HepG2 (cell line): ENCODE data around the gene ACOX3. TPM values are rescaled to one million over a fixed set of nuclear protein-coding genes. Genes with fewer than 3 reads are reported as not detected.

Experiments
- BCL3 ChIP-seq: sonication (generic); formaldehyde crosslinking; IDR thresholded peaks from 2 replicates; pipeline ENCODE4 v1.5.1; 2020; ENCODE audit warnings: mild to moderate bottlenecking, missing genetic modification reagents, moderate library complexity
- HDAC1 ChIP-seq: sonication (generic); formaldehyde crosslinking; IDR thresholded peaks from 2 replicates; pipeline ENCODE4 v1.5.1; 2020; ENCODE audit warnings: mild to moderate bottlenecking, missing genetic modification reagents
- KAT7 ChIP-seq: IDR thresholded peaks from 2 replicates; pipeline ENCODE4 v1.6.1; 2018; ENCODE audit warnings: borderline replicate concordance, missing compliant biosample characterization
- NFAT5 ChIP-seq: sonication (generic); formaldehyde crosslinking; IDR thresholded peaks from 2 replicates; pipeline ENCODE4 v1.4.0; 2020; ENCODE audit warnings: missing genetic modification reagents
- NR1H2 ChIP-seq: sonication (generic); formaldehyde crosslinking; IDR thresholded peaks from 2 replicates; pipeline ENCODE4 v1.8.1; 2022; ENCODE audit warnings: low read depth, missing genetic modification reagents, borderline replicate concordance
- POGZ ChIP-seq: sonication (generic); formaldehyde crosslinking; IDR thresholded peaks from 2 replicates; pipeline ENCODE4 v1.4.0; 2020; ENCODE audit warnings: mild to moderate bottlenecking, missing genetic modification reagents
- REXO4 ChIP-seq: sonication (generic); formaldehyde crosslinking; IDR thresholded peaks from 2 replicates; pipeline ENCODE4 v1.8.0; 2022; ENCODE audit warnings: missing genetic modification reagents, mild to moderate bottlenecking, borderline replicate concordance
- SP2 ChIP-seq: sonication (generic); formaldehyde crosslinking; IDR thresholded peaks from 2 replicates; pipeline ENCODE4 v1.5.1; 2020; ENCODE audit warnings: mild to moderate bottlenecking, missing genetic modification reagents
- TGIF2 ChIP-seq: IDR thresholded peaks from 2 replicates; pipeline ENCODE4 v1.6.1; 2016; ENCODE audit warnings: control low read depth, missing compliant biosample characterization
- ZBTB46 ChIP-seq: sonication (generic); formaldehyde crosslinking; IDR thresholded peaks from 2 replicates; pipeline ENCODE4 v1.4.0; 2020; ENCODE audit warnings: mild to moderate bottlenecking, missing genetic modification reagents, borderline replicate concordance
- ZNF33A ChIP-seq: sonication (generic); formaldehyde crosslinking; IDR thresholded peaks from 2 replicates; pipeline ENCODE4 v1.5.1; 2020; ENCODE audit warnings: missing genetic modification reagents, mild to moderate bottlenecking, moderate library complexity, borderline replicate concordance
- ZNF652 ChIP-seq: IDR thresholded peaks from 2 replicates; pipeline ENCODE4 v1.6.1; 2016; ENCODE audit warnings: low read depth, borderline replicate concordance
- ZNF792 ChIP-seq: IDR thresholded peaks from 2 replicates; pipeline ENCODE4 v1.6.1; 2016
- polyA plus RNA-seq, 8 experiments: library from polyadenylated mRNA; depleted of rRNA in 3 of 8; stranded (reverse) in 7 of 8; unstranded in 1 of 8; fragments of >200 nt; fragmentation: Illumina TruSeq in 4 of 8; extraction: Trizol in 4 of 8; gene quantifications; 2 replicates each; pipeline versions ENCODE4 v1.2.1 to v1.2.3, GENCODE V29; 2011 to 2016; ENCODE audit warnings: low read depth in 4 of 8, missing spikeins in 1 of 8, mixed read lengths in 1 of 8; ENCODE audit not compliant: insufficient read depth in 1 of 8
- total RNA-seq, 5 experiments: library from RNA; depleted of rRNA; stranded (reverse); fragments of >200 nt; fragmentation: Illumina TruSeq; extraction: Trizol; gene quantifications; 2 replicates each; pipeline ENCODE4 v1.2.3, GENCODE V29; 2016; ENCODE audit warnings: low read depth in 1 of 5

Gene ACOX3
- total and polyA plus RNA-seq, 2 of the 13 experiments (the other 11 are each of a cell fraction or from before 2014, with no cell fraction given), result 4.2 to 17.8 TPM

- TF ChIP-seq ZBTB46 (CRISPR knock-in tag), result no peak
- no peak for TF ChIP-seq NR1H2
- TF ChIP-seq ZNF33A (CRISPR knock-in tag), result no peak
- peak; percentile 87 for TF ChIP-seq TGIF2 (CRISPR knock-in tag)
- 0 out of 2 replicates have a peak, but pooled peaks have one; percentile 34 for TF ChIP-seq KAT7 (CRISPR knock-in tag)
- TF ChIP-seq ZNF792 (CRISPR knock-in tag), result 0 out of 2 replicates have a peak, but pooled peaks have one; percentile 24
- peak; percentile 99 for TF ChIP-seq HDAC1 (CRISPR knock-in tag)
- TF ChIP-seq NFAT5 (CRISPR knock-in tag), result no peak
- no peak for TF ChIP-seq ZNF652
- TF ChIP-seq SP2 (CRISPR knock-in tag), result peak; percentile 51
- TF ChIP-seq REXO4 (CRISPR knock-in tag), result no peak
- TF ChIP-seq POGZ (CRISPR knock-in tag), result peak; percentile 89; the same call in 1 of the 2 replicates
- no peak for TF ChIP-seq BCL3 (CRISPR knock-in tag)
- TF ChIP-seq, all 625 proteins: peak for 234
These were observed 12.0 kb downstream of the ACOX3 start (continued) for GRCh38 chr4:8428288-8429097.
